GM21529 (cell line): ENCODE results near the gene TMEM185B.
"Not testable (repeated sequence)": the region's sequence is repeated elsewhere in the genome, so short reads cannot be mapped to it uniquely, and the experiment has no call there.

ENCODE experiments used
- ATAC-seq: cut with Tn5 transposase; IDR thresholded peaks from one replicate; pipeline ENCODE4 v1.9.1; 2021; ENCODE audit not compliant: unreplicated experiment

Gene TMEM185B

GRCh38 chr2:120251880-120252224 is 28.7 kb upstream of the TMEM185B start:
- ATAC-seq = no peak

GRCh38 chr2:120251078-120251477 is 27.9 kb upstream of the TMEM185B start:
- no peak for ATAC-seq

- no peak for ATAC-seq
Measured at GRCh38 chr2:120250640-120251039, 27.4 kb upstream of the TMEM185B start.

- ATAC-seq = no peak
Measured at GRCh38 chr2:120247851-120248250, 24.7 kb upstream of the TMEM185B start.

- ATAC-seq = no peak
Measured at GRCh38 chr2:120246546-120247300, 23.5 kb upstream of the TMEM185B start.

- ATAC-seq = no peak
Measured at GRCh38 chr2:120245520-120246332, 22.5 kb upstream of the TMEM185B start.

- no peak for ATAC-seq
Measured at GRCh38 chr2:120244656-120245519, 21.7 kb upstream of the TMEM185B start.

GRCh38 chr2:120243875-120244553 is 20.8 kb upstream of the TMEM185B start:
- ATAC-seq = no peak

- ATAC-seq = no peak
Measured at GRCh38 chr2:120243211-120243610, 20.0 kb upstream of the TMEM185B start.

GRCh38 chr2:120241684-120242083 is 18.5 kb upstream of the TMEM185B start:
- no peak for ATAC-seq

GRCh38 chr2:120240901-120241429 is 17.8 kb upstream of the TMEM185B start:
- ATAC-seq = no peak

- ATAC-seq = no peak
Measured at GRCh38 chr2:120239488-120240287, 16.5 kb upstream of the TMEM185B start.

GRCh38 chr2:120238728-120239487 is 15.7 kb upstream of the TMEM185B start:
- ATAC-seq = no peak

- no peak for ATAC-seq
Measured at GRCh38 chr2:120237491-120237902, 14.3 kb upstream of the TMEM185B start.

- ATAC-seq = no peak
Measured at GRCh38 chr2:120236791-120237190, 13.6 kb upstream of the TMEM185B start.

- ATAC-seq = no peak
Measured at GRCh38 chr2:120236316-120236715, 13.1 kb upstream of the TMEM185B start.

- ATAC-seq = no peak
Measured at GRCh38 chr2:120235681-120236080, 12.5 kb upstream of the TMEM185B start.

GRCh38 chr2:120235158-120235557 is 12.0 kb upstream of the TMEM185B start:
- not testable (repeated sequence) for ATAC-seq

- ATAC-seq = no peak
Measured at GRCh38 chr2:120233292-120233691, 10.1 kb upstream of the TMEM185B start.
